ENCODE measurements around the gene PEX5L.

GRCh38 chr3:179801856-179802255 is 234.9 kb downstream of the PEX5L start:
- TF ChIP-seq CTCF (IDR thresholded peaks at IDR 0.05; ENCODE audit: insufficient read depth, low read length, poor library complexity, severe bottlenecking) (no peak), EZH2phosphoT487 (conservative IDR thresholded peaks at IDR 0.05; ENCODE audit: low read length) (no peak)
